ENCODE data around the gene ZNF341.

GRCh38 chr20:33777816-33778215 lies 46.0 kb downstream of the ZNF341 start:
- TF ChIP-seq POLR2A (IDR thresholded peaks at IDR 0.05) (no peak), CTCF (IDR thresholded peaks at IDR 0.05) (no peak), POLR2AphosphoS5 (IDR thresholded peaks at IDR 0.05) (no peak)
